Left ventricle myocardium inferior (tissue), 1 donor: ENCODE measurements around the gene CCM2. TPM values are rescaled to one million over a fixed set of nuclear protein-coding genes. Genes with fewer than 3 reads are reported as not detected.

ENCODE experiments used
- DNase-seq: peaks from one replicate; pipeline ENCODE4 v3.0.0-alpha.2; 2020
- H3K27ac ChIP-seq: fragments of 200-600 bp; replicated peaks from 2 replicates; pipeline ENCODE4 v1.8.0; 2021
- H3K27me3 ChIP-seq: fragments of 200-600 bp; 2 replicates; pipeline ENCODE4 v1.8.0; 2021; ENCODE audit warnings: low read depth
- H3K36me3 ChIP-seq: fragments of 200-600 bp; 2 replicates; pipeline ENCODE4 v1.8.0; 2021
- H3K4me1 ChIP-seq: fragments of 200-600 bp; 2 replicates; pipeline ENCODE4 v1.8.0; 2021
- H3K4me3 ChIP-seq: fragments of 200-600 bp; 2 replicates; pipeline ENCODE4 v1.8.0; 2021; ENCODE audit warnings: mild to moderate bottlenecking, moderate library complexity
- H3K9me3 ChIP-seq: fragments of 200-600 bp; replicated peaks from 2 replicates; pipeline ENCODE4 v1.8.0; 2021
- CTCF ChIP-seq: fragments of 200-600 bp; IDR thresholded peaks from 2 replicates; pipeline ENCODE4 v1.8.0; 2021; ENCODE audit warnings: antibody characterized with exemption, mild to moderate bottlenecking, borderline replicate concordance
- intact Hi-C: fragments of 100-400 bp; cut with micrococcal nuclease; formaldehyde crosslinking; loops from one replicate; pipeline ENCODE4 v1.11.0; 2022
- total RNA-seq: library from RNA; stranded (reverse); fragmentation: NEBNext Ultra II Directional; extraction: Animal tissue kit (Norgen Biotek cat#: 25700); gene quantifications from one replicate; pipeline ENCODE4 v1.2.1, GENCODE V29; 2021
- donor health status: DM: no; HTN: yes; CAD: no; lungs with severe emphysema.

The CCM2 gene
- total RNA-seq, 1 donor from 2014 or later, result 24.5 TPM

GRCh38 chr7:44967571-44968446, 32.2 kb upstream of the CCM2 start:
- no peaks in the 10 kb centered on the region for H3K36me3 ChIP-seq
- no peak for DNase-seq

GRCh38 chr7:44969049-44969700, 30.8 kb upstream of the CCM2 start:
- no peaks in the 10 kb centered on the region for H3K4me1 ChIP-seq
- no peak for DNase-seq
- intact Hi-C loops, result no loop called here
- H3K36me3 ChIP-seq, result no peaks in the 10 kb centered on the region
- H3K27ac ChIP-seq, result no peak overlapping the region
- no peak overlapping the region for H3K4me3 ChIP-seq
- H3K27me3 ChIP-seq, result no peaks in the 10 kb centered on the region
- TF ChIP-seq CTCF, result no peak
- no peaks in the 10 kb centered on the region for H3K9me3 ChIP-seq

More at GRCh38 chr7:44967571-44968446, 32.2 kb upstream of the CCM2 start:
- no peaks in the 10 kb centered on the region for H3K9me3 ChIP-seq
- intact Hi-C loops, result no loop called here
- peak; percentile 47 for TF ChIP-seq CTCF
- no peak overlapping the region for H3K4me3 ChIP-seq
- no peak overlapping the region for H3K27ac ChIP-seq
- H3K27me3 ChIP-seq, result peaks cover 7% of the 10 kb centered on the region
- peaks cover 4% of the 10 kb centered on the region for H3K4me1 ChIP-seq

GRCh38 chr7:44969701-44970522, 30.1 kb upstream of the CCM2 start:
- no peaks in the 10 kb centered on the region for H3K27me3 ChIP-seq
- no peak for TF ChIP-seq CTCF
- intact Hi-C loops, result loop anchor here (5.0 kb wide), 1 partner anchor 167 kb away; no protein-coding TSS in a partner anchor
- H3K4me1 ChIP-seq, result no peaks in the 10 kb centered on the region
- no peaks in the 10 kb centered on the region for H3K9me3 ChIP-seq
- no peak overlapping the region for H3K4me3 ChIP-seq
- H3K27ac ChIP-seq, result no peak overlapping the region
- no peak for DNase-seq
- no peaks in the 10 kb centered on the region for H3K36me3 ChIP-seq

GRCh38 chr7:44970523-44971051, 29.4 kb upstream of the CCM2 start:
- no peak overlapping the region for H3K4me3 ChIP-seq
- H3K4me1 ChIP-seq, result no peaks in the 10 kb centered on the region
- intact Hi-C loops, result loop anchor here (5.0 kb wide), 1 partner anchor 167 kb away; no protein-coding TSS in a partner anchor
- no peak for TF ChIP-seq CTCF
- no peak overlapping the region for H3K27ac ChIP-seq
- no peaks in the 10 kb centered on the region for H3K9me3 ChIP-seq
- H3K27me3 ChIP-seq, result no peaks in the 10 kb centered on the region
- H3K36me3 ChIP-seq, result no peaks in the 10 kb centered on the region
- no peak for DNase-seq
